HG02623 (cell line): Measurements from ENCODE around the gene CRYGN.

Experiments used
- ATAC-seq: cut with Tn5 transposase; IDR thresholded peaks from one replicate; pipeline ENCODE4 v1.9.1; 2021; ENCODE audit warnings: moderate library complexity; ENCODE audit not compliant: unreplicated experiment

Gene CRYGN

GRCh38 chr7:151439855-151440798 is at the start of gene CRYGN:
Gene CRYGN, minus strand, starts transcription at chr7:151440141. Its CDS starts 224 bp downstream, at chr7:151439917.
- ATAC-seq, result no peak

- no peak for ATAC-seq
These were observed 49.6 kb upstream of the CRYGN start for GRCh38 chr7:151489498-151489897.

- no peak for ATAC-seq
These were observed 48.2 kb upstream of the CRYGN start for GRCh38 chr7:151488096-151488495.

DNA sequence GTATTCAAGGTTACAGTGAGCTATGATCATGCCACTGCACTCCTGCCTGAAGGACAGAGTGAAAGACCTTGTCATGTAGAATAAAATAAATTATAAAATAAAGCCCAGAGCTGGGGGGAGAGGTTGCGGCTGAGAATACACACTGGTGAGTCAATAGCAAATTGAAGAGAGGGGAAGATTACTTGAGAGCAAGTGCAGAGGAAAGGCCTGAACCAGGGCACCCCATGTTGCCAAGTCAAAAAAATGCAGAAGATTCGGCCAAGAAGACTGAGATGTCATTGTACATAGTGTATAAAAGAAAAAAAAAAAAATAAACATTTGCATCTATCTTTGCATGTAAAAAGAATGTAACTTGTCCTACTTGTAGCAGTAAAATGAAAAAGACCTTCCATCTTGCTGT is 47.3 kb upstream of the CRYGN start:
- ATAC-seq, result no peak

DNA sequence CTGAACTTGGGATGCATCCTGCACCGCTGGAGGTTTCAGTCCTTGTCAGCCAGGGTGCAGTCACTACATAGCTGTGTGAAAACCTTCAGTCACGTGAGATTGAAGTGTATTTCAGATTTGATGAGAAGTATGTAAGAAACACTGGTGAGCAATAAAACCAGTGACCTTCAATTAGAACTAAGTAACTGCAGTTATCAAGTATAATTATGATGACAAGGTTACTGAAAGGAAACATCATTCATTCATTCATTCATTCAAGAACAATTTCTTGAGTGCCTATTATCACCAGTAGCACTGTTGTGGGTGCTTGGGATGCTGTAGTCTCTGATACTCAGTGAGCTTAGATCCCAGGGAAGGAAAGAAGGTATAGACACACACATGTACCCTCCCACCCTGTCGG is 46.1 kb upstream of the CRYGN start:
- ATAC-seq, result no peak

- no peak for ATAC-seq
These were observed 45.2 kb upstream of the CRYGN start for GRCh38 chr7:151484971-151485707.

DNA sequence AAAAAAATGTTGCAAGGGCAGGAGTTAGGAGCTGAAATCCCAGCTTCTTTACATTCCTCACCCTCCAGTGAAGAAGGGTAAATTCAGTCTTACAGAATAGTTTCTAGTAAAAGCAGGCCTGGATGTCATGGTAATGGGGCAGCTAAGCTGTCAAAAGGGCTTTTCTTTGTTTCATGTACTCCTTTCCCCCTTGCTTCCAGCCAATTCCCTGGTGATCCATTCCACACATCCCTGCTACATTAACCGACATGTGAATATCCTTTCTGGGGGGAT is 43.7 kb upstream of the CRYGN start:
- no peak for ATAC-seq

- ATAC-seq, result no peak
These were observed 43.2 kb upstream of the CRYGN start for GRCh38 chr7:151482883-151483710.

DNA sequence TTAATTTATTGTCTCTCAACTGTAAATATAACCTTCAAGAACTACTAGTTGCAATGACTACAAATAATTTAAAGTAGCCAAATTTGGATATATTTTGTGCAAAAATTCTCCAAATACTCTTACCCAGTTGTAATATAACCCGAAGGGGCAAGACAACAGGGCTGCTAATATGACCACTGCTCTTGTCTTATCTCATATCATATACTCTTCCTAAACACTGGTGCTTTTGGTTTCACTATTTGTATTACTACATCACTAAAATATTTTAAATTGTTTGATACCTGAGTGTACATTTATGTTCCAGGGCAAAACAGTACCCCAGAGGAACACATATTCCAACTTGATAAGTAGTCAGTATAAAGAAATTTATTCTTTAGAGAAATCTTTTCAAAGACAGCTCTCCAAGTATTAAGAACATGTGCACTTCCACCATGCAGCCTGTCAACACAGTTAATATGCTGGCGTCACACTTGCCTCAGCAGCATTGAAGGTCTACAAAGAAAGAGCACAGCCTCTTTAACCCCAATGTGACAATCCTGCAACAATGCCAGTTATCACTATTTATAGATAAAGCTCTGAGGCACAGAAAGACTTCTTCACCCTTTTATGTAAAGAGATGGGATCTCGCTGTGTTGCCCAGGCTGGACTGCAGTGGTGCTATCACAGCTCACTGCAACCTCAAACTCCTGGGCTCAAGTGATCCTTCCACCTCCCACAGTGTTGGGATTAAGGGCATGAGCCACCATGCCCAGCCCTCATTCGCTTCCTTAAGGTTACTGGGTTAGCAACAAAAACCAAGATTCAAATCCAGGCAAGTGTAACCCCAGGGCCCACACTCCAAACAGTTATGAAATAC is 41.9 kb upstream of the CRYGN start:
- ATAC-seq, result no peak

- ATAC-seq, result no peak
These were observed 37.9 kb upstream of the CRYGN start for GRCh38 chr7:151477867-151478266.

- ATAC-seq, result peak; percentile 38
These were observed 32.9 kb upstream of the CRYGN start for GRCh38 chr7:151472644-151473380.

DNA sequence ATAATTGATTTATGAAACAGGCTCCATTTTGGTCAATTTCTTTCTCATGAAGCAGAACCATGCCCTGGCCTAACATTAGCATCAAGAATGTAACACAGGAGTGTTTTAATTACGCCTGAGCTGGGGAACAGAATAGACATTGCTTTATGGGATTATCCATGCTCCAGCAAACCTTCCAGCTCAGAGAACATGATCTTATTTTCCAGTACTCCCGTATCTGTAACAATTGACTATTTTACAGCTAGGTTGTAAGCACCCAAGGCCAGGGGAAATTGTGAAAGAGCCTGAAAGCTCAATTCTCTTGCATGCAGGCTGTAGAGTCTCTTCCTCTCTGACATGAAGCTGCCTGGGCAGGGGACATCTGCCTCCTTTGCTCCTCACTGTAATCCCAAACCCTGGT is 30.8 kb upstream of the CRYGN start:
- ATAC-seq, result no peak

DNA sequence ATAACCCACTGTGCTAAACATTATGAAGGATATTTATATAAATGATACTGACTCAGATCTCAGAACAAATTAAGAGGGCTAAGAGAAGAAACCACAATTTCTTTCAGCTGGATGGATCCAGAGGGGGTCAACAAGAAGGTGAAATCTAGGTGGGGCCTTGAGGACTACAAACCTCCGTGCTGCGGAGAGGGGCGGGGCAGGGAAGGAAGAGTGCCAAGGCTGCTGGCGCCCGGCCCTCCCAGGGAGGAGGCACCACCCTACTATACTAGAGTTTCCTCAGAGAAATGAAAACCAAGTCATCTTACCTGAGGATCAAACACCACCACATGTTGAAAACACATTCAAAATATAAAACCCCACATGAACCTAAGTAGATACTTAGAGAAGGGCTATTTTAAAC is 29.3 kb upstream of the CRYGN start:
- no peak for ATAC-seq

DNA sequence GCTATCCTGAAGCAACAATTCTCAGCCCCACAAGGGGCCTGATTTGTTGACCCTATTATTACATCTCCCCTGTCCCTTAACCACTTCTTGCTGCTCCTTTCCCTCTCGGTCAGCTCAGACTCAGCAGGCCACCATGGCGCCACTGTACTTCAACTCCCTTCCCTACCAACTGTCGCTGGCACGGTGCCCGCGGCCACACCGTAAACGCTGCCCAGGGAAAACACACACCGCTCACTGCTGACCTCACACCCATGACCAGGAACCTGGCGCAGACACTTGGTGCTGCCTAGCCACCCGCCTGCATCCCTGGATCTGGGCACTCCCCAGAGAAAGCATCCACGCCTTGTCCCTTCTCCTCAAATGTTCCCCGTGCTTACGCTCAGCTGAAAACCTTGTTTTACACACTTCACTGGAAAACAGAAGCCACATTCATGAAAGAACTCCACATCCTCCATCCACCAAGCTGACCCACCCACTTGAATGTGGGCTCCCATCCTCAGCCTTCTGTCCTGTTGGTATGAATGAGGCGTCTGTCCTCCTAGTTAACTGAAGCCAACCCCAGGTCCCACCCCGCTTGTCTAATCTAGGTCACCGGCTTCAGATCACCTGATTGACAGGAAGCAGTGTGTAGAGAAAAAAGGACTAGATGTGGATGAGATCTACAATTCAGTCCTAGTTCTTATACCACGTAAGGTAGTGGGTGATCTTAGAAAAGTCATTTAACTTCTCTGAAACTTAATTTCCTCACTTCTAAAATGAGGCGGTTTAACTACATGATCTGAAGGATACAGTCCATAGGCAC is 28.5 kb upstream of the CRYGN start:
- no peak for ATAC-seq

GRCh38 chr7:151465169-151465568 is 25.2 kb upstream of the CRYGN start:
- no peak for ATAC-seq

- ATAC-seq, result no peak
These were observed 22.4 kb upstream of the CRYGN start for GRCh38 chr7:151462306-151462779.

GRCh38 chr7:151461942-151462230 is 21.9 kb upstream of the CRYGN start:
- ATAC-seq, result no peak

DNA sequence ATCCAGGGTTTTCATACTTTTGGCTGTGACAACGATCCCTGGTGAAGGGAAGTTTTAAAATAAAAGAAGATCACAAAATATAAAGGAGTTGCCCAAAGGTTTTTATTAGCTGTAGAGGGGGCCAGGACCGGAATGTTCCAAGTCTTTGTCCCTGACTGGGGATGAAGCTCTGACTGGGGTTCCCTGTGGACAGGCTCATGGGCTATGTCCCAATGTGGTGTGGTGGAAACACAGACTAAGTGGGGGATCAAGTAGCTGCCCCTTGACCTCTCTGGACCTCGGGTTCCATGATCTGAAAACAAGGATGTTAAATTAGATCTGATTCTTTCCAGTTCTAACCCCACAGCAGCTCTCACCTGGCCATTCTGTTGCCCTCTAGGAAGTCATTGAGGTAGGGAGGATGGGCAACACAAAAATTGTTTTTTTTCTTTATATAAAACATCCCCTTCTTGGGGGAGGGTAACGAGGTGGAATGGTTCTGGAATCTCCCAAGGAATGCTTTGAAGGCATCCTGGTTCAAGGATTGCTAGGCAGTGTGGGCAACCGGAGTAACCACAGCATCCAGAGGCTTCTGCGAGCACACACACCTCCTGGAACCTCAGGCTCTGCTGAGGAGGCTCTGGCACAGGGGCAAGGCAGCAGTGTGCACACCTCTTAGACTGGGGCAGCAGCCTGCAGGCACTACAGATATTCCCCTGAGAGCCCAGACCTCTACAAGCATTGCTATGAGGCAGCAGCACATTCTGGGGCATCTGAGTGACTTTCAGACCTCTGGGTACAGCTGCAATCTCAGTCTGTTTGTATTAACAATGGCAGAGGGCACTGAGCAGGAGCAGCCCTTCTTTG is 21.4 kb upstream of the CRYGN start:
- no peak for ATAC-seq
